ENCODE measurements around the gene S100Z. TPM values are rescaled to one million over a fixed set of nuclear protein-coding genes. Genes with fewer than 3 reads are reported as not detected.

The S100Z gene
- total RNA-seq, 1 donor from 2014 or later: 1.1 TPM

Other genes starting within 250 kb of the S100Z start
- gene F2RL2, start 226.6 kb upstream of the S100Z start, total RNA-seq: 0.05 and 0.09 TPM in 2 replicates
- gene F2R, start 133.9 kb upstream of the S100Z start, total RNA-seq: 2.8 and 3.3 TPM in 2 replicates
- gene F2RL1, start 31.0 kb upstream of the S100Z start, total RNA-seq: 0.09 and 0.16 TPM in 2 replicates
- 0.09 TPM in 1 of 2 replicates, not detected in the other for gene CRHBP, start 103.0 kb downstream of the S100Z start, total RNA-seq
- gene AGGF1, start 180.4 kb downstream of the S100Z start, total RNA-seq: 25.6 and 28.2 TPM in 2 replicates
- gene ZBED3, start 237.3 kb downstream of the S100Z start, total RNA-seq: 0.48 and 0.60 TPM in 2 replicates